WTC11 (cell line): Measurements from ENCODE around the gene NPLOC4. TPM values are rescaled to one million over a fixed set of nuclear protein-coding genes. Genes with fewer than 3 reads are reported as not detected.

Experiments used
- ATAC-seq: fragments of 200-7000 bp; cut with Tn5 transposase; 2 replicates; pipeline ENCODE4 v1.10.0; 2021; ENCODE audit warnings: mild to moderate bottlenecking, moderate library complexity
- CTCF ChIA-PET: fragments of 300-600 bp; sonication (Branson Sonifier 250); formaldehyde crosslinking; loops from one replicate; lab custom pipeline; 2021; ENCODE audit warnings: antibody characterized with exemption; lab: Charles Lee
- POLR2A ChIA-PET: fragments of 350-600 bp; sonication (Branson Sonifier 250); formaldehyde crosslinking; loops from one replicate; lab custom pipeline; 2021; ENCODE audit warnings: antibody characterized with exemption; lab: Charles Lee
- DNase-seq: peaks from one replicate; pipeline ENCODE4 v3.0.0; 2021; ENCODE audit warnings: low spot score
- H3K27ac Mint-ChIP-seq: 2 replicates; pipeline ENCODE4 v1.8.0; 2021; ENCODE audit warnings: mixed read lengths
- H3K27me3 Mint-ChIP-seq: 2 replicates; pipeline ENCODE4 v1.8.0; 2021; ENCODE audit warnings: low read depth, mild to moderate bottlenecking, moderate library complexity, mixed read lengths
- H3K36me3 Mint-ChIP-seq: 2 replicates; pipeline ENCODE4 v1.8.0; 2021; ENCODE audit warnings: mixed read lengths
- H3K4me1 Mint-ChIP-seq: 2 replicates; pipeline ENCODE4 v1.8.0; 2022; ENCODE audit warnings: mixed read lengths
- H3K4me3 Mint-ChIP-seq: 2 replicates; pipeline ENCODE4 v1.8.0; 2021; ENCODE audit warnings: mild to moderate bottlenecking, moderate library complexity, mixed read lengths
- H3K9me3 Mint-ChIP-seq: 2 replicates; pipeline ENCODE4 v1.8.0; 2021; ENCODE audit warnings: mixed read lengths
- ETV6 ChIP-seq: sonication (generic); formaldehyde crosslinking; IDR thresholded peaks from 2 replicates; pipeline ENCODE4 v1.8.1; 2022; ENCODE audit warnings: mild to moderate bottlenecking, missing genetic modification reagents
- FOXK1 ChIP-seq: sonication (generic); formaldehyde crosslinking; IDR thresholded peaks from 2 replicates; pipeline ENCODE4 v1.8.0; 2022; ENCODE audit warnings: mild to moderate bottlenecking, moderate library complexity, missing genetic modification reagents
- GABPB1 ChIP-seq: sonication (generic); formaldehyde crosslinking; IDR thresholded peaks from 2 replicates; pipeline ENCODE4 v1.8.1; 2023; ENCODE audit warnings: mild to moderate bottlenecking, missing genetic modification reagents
- JUN ChIP-seq: sonication (generic); formaldehyde crosslinking; IDR thresholded peaks from 2 replicates; pipeline ENCODE4 v1.8.0; 2023; ENCODE audit warnings: mild to moderate bottlenecking, missing genetic modification reagents
- OVOL2 ChIP-seq: fragments of 250-450 bp; sonication (Bioruptor Pico); IDR thresholded peaks from 2 replicates; pipeline ENCODE4 v1.9.0; 2021; ENCODE audit warnings: mild to moderate bottlenecking, borderline replicate concordance
- PRRX2 ChIP-seq: fragments of 250-450 bp; sonication (Bioruptor Pico); IDR thresholded peaks from 2 replicates; pipeline ENCODE4 v1.8.0; 2021; ENCODE audit warnings: mild to moderate bottlenecking
- RELA ChIP-seq: sonication (generic); formaldehyde crosslinking; IDR thresholded peaks from 2 replicates; pipeline ENCODE4 v1.8.1; 2022; ENCODE audit warnings: missing genetic modification reagents, mild to moderate bottlenecking, borderline replicate concordance
- ZNF317 ChIP-seq: sonication (generic); formaldehyde crosslinking; IDR thresholded peaks from 2 replicates; pipeline ENCODE4 v1.8.1; 2023; ENCODE audit warnings: low read depth, mild to moderate bottlenecking, moderate library complexity, missing genetic modification reagents, borderline replicate concordance
- ZNF396 ChIP-seq: fragments of 250-450 bp; sonication (Bioruptor Pico); IDR thresholded peaks from 2 replicates; pipeline ENCODE4 v1.8.0; 2021; ENCODE audit warnings: mild to moderate bottlenecking, moderate library complexity, borderline replicate concordance
- ZNF416 ChIP-seq: fragments of 250-450 bp; sonication (Bioruptor Pico); IDR thresholded peaks from 2 replicates; pipeline ENCODE4 v1.9.0; 2021; ENCODE audit warnings: mild to moderate bottlenecking, inconsistent platforms
- total RNA-seq: library from RNA; stranded (reverse); gene quantifications from 3 replicates; pipeline ENCODE4 v1.2.3, GENCODE V29; 2021
- TF ChIP-seq, protein P1 (sequence below): sonication (generic); formaldehyde crosslinking; IDR thresholded peaks from 2 replicates; pipeline ENCODE4 v1.8.1; 2022; ENCODE audit warnings: mild to moderate bottlenecking, missing genetic modification reagents, moderate library complexity, borderline replicate concordance
- TF ChIP-seq, protein P2 (sequence below): sonication (generic); formaldehyde crosslinking; IDR thresholded peaks from 2 replicates; pipeline ENCODE4 v1.8.1; 2023; ENCODE audit warnings: mild to moderate bottlenecking, missing genetic modification reagents, moderate library complexity
- TF ChIP-seq, protein P3 (sequence below): sonication (generic); formaldehyde crosslinking; IDR thresholded peaks from 2 replicates; pipeline ENCODE4 v1.8.0; 2022; ENCODE audit warnings: missing genetic modification reagents
- TF ChIP-seq, protein P4 (sequence below): fragments of 250-450 bp; sonication (Bioruptor Pico); conservative IDR thresholded peaks from 2 replicates; pipeline ENCODE4 v1.9.0; 2021; ENCODE audit warnings: mild to moderate bottlenecking
- TF ChIP-seq, protein P5 (sequence below): sonication (generic); formaldehyde crosslinking; IDR thresholded peaks from 2 replicates; pipeline ENCODE4 v1.8.1; 2022; ENCODE audit warnings: mild to moderate bottlenecking, moderate library complexity, missing genetic modification reagents

Gene NPLOC4
- total RNA-seq, 1 experiment from 2014 or later: 83.5 TPM

DNA sequence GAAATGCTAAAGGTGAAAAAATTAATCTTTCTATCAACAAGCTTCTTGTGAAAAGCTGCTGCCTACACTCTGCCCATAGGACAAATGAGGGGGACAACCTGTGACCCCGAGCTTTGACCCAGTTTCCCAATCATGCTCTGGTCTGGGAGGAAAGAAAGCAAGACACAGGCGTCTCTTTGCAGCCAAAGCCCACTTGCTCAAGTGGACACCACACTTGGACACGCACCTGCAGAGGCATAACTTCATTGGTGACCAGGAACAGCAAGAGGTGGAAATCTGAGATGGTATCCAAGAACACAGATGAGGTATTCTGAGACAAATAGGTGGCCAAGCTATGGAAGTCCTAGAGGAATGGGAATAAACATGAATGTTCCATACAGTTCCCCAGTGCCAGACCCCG is 69.7 kb downstream of the NPLOC4 start:
- Mint-ChIP-seq H3K27ac (no peak overlapping the region; the same call in 1 of the 2 replicates), H3K4me3 (no peak overlapping the region), H3K27me3 (no peaks in the 10 kb centered on the region), H3K9me3 (no peaks in the 10 kb centered on the region), H3K36me3 (peaks cover 56% of the 10 kb centered on the region), H3K4me1 (no peaks in the 10 kb centered on the region)
- ChIA-PET CTCF (interaction anchor here (1.1 kb wide), 1 partner anchor 15 kb away, joined by 3 read pairs; no protein-coding TSS in a partner anchor), POLR2A (no interaction called here)
- no peak for TF ChIP-seq PRRX2
- no peak for TF ChIP-seq RELA (CRISPR knock-in tag)
- TF ChIP-seq ZNF396 (CRISPR knock-in tag): no peak
- TF ChIP-seq FOXK1 (CRISPR knock-in tag): no peak
- ATAC-seq (no peak), DNase-seq (no peak)

DNA sequence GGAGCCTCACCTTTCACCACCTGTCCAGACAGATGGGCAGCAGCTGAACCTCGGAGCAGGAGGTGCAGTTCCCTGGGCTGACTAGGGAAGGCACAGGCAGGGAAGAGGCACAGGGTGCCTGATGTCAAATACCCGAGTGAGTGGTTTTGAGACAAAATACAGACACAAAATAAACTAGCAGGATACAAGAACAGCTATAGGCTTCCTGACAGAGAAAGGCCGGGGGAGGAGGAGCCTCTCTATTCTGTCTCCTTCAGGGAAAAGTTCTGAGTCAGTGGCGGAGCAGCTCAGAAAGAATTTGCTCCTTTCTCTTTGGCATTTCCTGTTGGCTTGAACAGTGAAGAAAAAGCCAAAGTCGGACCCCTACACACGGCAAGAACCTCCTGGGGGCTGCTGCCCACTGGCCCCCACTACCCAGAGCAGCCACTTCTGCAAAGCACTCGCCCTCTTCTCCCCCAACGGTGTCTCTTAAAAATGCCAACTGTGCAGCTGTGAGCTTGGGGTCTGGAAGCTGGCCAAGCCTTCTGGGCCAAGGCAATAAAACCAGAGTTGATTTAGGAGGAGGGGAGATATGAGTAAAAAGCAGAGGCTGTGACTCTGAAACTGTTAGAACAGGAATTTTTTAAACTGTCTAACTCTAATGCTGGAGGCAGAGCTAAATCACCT is 70.3 kb downstream of the NPLOC4 start:
- CTCF ChIA-PET: interaction anchor here (1.1 kb wide), 1 partner anchor 14 kb away, joined by 3 read pairs; no protein-coding TSS in a partner anchor
- Mint-ChIP-seq H3K4me1 (no peaks in the 10 kb centered on the region), H3K27me3 (no peaks in the 10 kb centered on the region), H3K36me3 (peaks cover 56% of the 10 kb centered on the region), H3K9me3 (no peaks in the 10 kb centered on the region), H3K27ac (no peak overlapping the region), H3K4me3 (no peak overlapping the region)
- TF ChIP-seq, protein P1, sequence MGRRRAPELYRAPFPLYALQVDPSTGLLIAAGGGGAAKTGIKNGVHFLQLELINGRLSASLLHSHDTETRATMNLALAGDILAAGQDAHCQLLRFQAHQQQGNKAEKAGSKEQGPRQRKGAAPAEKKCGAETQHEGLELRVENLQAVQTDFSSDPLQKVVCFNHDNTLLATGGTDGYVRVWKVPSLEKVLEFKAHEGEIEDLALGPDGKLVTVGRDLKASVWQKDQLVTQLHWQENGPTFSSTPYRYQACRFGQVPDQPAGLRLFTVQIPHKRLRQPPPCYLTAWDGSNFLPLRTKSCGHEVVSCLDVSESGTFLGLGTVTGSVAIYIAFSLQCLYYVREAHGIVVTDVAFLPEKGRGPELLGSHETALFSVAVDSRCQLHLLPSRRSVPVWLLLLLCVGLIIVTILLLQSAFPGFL (CRISPR knock-in tag): no peak
- TF ChIP-seq GABPB1 (CRISPR knock-in tag) (no peak), OVOL2 (CRISPR knock-in tag) (no peak), ZNF317 (CRISPR knock-in tag) (no peak), JUN (CRISPR knock-in tag) (no peak), ZNF416 (CRISPR knock-in tag) (no peak), ETV6 (CRISPR knock-in tag) (no peak)
- TF ChIP-seq, protein P2, sequence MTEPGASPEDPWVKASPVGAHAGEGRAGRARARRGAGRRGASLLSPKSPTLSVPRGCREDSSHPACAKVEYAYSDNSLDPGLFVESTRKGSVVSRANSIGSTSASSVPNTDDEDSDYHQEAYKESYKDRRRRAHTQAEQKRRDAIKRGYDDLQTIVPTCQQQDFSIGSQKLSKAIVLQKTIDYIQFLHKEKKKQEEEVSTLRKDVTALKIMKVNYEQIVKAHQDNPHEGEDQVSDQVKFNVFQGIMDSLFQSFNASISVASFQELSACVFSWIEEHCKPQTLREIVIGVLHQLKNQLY: no peak
- TF ChIP-seq, protein P3, sequence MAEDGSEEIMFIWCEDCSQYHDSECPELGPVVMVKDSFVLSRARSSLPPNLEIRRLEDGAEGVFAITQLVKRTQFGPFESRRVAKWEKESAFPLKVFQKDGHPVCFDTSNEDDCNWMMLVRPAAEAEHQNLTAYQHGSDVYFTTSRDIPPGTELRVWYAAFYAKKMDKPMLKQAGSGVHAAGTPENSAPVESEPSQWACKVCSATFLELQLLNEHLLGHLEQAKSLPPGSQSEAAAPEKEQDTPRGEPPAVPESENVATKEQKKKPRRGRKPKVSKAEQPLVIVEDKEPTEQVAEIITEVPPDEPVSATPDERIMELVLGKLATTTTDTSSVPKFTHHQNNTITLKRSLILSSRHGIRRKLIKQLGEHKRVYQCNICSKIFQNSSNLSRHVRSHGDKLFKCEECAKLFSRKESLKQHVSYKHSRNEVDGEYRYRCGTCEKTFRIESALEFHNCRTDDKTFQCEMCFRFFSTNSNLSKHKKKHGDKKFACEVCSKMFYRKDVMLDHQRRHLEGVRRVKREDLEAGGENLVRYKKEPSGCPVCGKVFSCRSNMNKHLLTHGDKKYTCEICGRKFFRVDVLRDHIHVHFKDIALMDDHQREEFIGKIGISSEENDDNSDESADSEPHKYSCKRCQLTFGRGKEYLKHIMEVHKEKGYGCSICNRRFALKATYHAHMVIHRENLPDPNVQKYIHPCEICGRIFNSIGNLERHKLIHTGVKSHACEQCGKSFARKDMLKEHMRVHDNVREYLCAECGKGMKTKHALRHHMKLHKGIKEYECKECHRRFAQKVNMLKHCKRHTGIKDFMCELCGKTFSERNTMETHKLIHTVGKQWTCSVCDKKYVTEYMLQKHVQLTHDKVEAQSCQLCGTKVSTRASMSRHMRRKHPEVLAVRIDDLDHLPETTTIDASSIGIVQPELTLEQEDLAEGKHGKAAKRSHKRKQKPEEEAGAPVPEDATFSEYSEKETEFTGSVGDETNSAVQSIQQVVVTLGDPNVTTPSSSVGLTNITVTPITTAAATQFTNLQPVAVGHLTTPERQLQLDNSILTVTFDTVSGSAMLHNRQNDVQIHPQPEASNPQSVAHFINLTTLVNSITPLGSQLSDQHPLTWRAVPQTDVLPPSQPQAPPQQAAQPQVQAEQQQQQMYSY (CRISPR knock-in tag): no peak
- TF ChIP-seq, protein P4, sequence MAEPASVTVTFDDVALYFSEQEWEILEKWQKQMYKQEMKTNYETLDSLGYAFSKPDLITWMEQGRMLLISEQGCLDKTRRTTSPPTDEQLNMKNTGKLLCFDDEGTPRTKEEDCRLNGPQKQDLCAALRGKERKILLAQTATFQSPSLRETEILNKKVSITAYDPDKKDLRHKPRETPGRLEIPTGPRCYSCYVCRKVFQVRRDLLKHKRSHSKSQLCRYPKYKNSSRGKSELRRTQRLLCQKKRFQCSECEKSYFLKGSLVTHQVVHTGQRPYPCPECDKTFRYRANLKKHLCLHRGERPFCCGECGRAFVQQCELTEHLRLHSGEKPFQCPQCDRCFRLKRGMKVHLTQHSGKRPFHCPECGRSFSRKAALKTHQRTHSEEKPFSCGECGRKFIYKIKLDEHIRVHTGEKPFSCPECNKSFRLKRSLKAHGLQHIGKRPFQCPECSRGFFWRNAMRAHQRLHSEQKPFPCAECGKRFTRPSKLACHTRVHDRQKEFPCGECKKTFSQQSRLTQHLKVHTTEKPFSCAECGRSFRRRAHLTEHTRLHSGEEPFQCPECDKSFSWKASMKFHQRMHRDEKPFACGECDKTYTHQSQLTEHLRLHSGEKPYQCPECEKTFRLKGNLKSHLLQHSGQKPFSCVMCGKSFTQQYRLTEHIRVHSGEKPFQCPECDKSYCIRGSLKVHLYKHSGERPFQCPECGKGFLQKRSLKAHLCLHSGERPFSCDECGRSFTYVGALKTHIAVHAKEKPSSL (CRISPR knock-in tag): no peak
- TF ChIP-seq, protein P5, sequence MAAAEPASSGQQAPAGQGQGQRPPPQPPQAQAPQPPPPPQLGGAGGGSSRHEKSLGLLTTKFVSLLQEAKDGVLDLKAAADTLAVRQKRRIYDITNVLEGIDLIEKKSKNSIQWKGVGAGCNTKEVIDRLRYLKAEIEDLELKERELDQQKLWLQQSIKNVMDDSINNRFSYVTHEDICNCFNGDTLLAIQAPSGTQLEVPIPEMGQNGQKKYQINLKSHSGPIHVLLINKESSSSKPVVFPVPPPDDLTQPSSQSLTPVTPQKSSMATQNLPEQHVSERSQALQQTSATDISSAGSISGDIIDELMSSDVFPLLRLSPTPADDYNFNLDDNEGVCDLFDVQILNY: no peak
- ATAC-seq: no peak
- POLR2A ChIA-PET: interaction anchor here (0.5 kb wide), 1 partner anchor 12 kb away, joined by 4 read pairs; no protein-coding TSS in a partner anchor
- no peak for DNase-seq
